ENCODE data around the gene ZG16. TPM values are rescaled to one million over a fixed set of nuclear protein-coding genes. Genes with fewer than 3 reads are reported as not detected.

The ZG16 gene
- total RNA-seq, 2 donors from 2014 or later: not detected

- Mint-ChIP-seq H3K4me1 (peaks cover 55% of the 10 kb centered on the region), H3K27me3 (no peaks in the 10 kb centered on the region), H3K4me3 (peak within 1 kb of the TSS; percentile 93), H3K27ac (peak within 1 kb of the TSS; percentile 82), H3K36me3 (ENCODE audit: low read depth) (peaks cover 4% of the 10 kb centered on the region)
- DNase-seq (peak in 2 of 3 donors; percentile 48 to 57), ATAC-seq (no peak)
- no peaks in the 10 kb centered on the region for H3K9me3 ChIP-seq (ENCODE audit: control insufficient read depth, low read length, poor library complexity, severe bottlenecking)
Measured at GRCh38 chr16:29811896-29812665, 34.0 kb downstream of the ZG16 start, which contains the start of gene PRRT2. Gene PRRT2, plus strand, starts transcription at chr16:29812193. Its CDS starts 862 bp downstream, at chr16:29813055.

- peaks cover 4% of the 10 kb centered on the region for H3K36me3 Mint-ChIP-seq (ENCODE audit: low read depth)
- H3K27me3 Mint-ChIP-seq: no peaks in the 10 kb centered on the region
- no peaks in the 10 kb centered on the region for H3K9me3 ChIP-seq (ENCODE audit: control insufficient read depth, low read length, poor library complexity, severe bottlenecking)
- ATAC-seq (no peak), DNase-seq (no peak)
- peaks cover 52% of the 10 kb centered on the region for H3K4me1 Mint-ChIP-seq
- H3K27ac Mint-ChIP-seq: peak overlapping the region; percentile 49
- H3K4me3 Mint-ChIP-seq: peak overlapping the region; percentile 93
Measured at GRCh38 chr16:29812754-29813643, 34.9 kb downstream of the ZG16 start.

GRCh38 chr16:29813644-29814562, 35.8 kb downstream of the ZG16 start:
- Mint-ChIP-seq H3K4me1 (peaks cover 49% of the 10 kb centered on the region), H3K36me3 (ENCODE audit: low read depth) (peaks cover 2% of the 10 kb centered on the region), H3K27me3 (no peaks in the 10 kb centered on the region), H3K27ac (peak overlapping the region; percentile 96), H3K4me3 (peak overlapping the region; percentile 98)
- ATAC-seq (no peak), DNase-seq (no peak)
- H3K9me3 ChIP-seq (ENCODE audit: control insufficient read depth, low read length, poor library complexity, severe bottlenecking): no peaks in the 10 kb centered on the region

- H3K4me3 Mint-ChIP-seq: peak overlapping the region; percentile 98
- ATAC-seq: no peak
- peaks cover 53% of the 10 kb centered on the region for H3K4me1 Mint-ChIP-seq
- H3K36me3 Mint-ChIP-seq (ENCODE audit: low read depth): peaks cover 4% of the 10 kb centered on the region
- no peaks in the 10 kb centered on the region for H3K9me3 ChIP-seq (ENCODE audit: control insufficient read depth, low read length, poor library complexity, severe bottlenecking)
- H3K27me3 Mint-ChIP-seq: no peaks in the 10 kb centered on the region
- H3K27ac Mint-ChIP-seq: peak overlapping the region; percentile 96
- no peak for DNase-seq
Measured at GRCh38 chr16:29814592-29814991, 36.5 kb downstream of the ZG16 start.

- peak in 1 of 3 donors; percentile 57 for DNase-seq
- Mint-ChIP-seq H3K4me3 (peak overlapping the region; percentile 98), H3K27ac (peak overlapping the region; percentile 96), H3K27me3 (no peaks in the 10 kb centered on the region), H3K36me3 (ENCODE audit: low read depth) (peaks cover 4% of the 10 kb centered on the region), H3K4me1 (peaks cover 55% of the 10 kb centered on the region)
- no peaks in the 10 kb centered on the region for H3K9me3 ChIP-seq (ENCODE audit: control insufficient read depth, low read length, poor library complexity, severe bottlenecking)
- ATAC-seq: peak; percentile 29
Measured at GRCh38 chr16:29815032-29815721, 37.1 kb downstream of the ZG16 start.

- H3K27me3 Mint-ChIP-seq: no peaks in the 10 kb centered on the region
- H3K27ac Mint-ChIP-seq: peak within 1 kb of the TSS; percentile 96
- DNase-seq (peak; percentile 93 to 99 (median 98)), ATAC-seq (peak; percentile 79)
- H3K36me3 Mint-ChIP-seq (ENCODE audit: low read depth): peaks cover 4% of the 10 kb centered on the region
- H3K4me1 Mint-ChIP-seq: peaks cover 54% of the 10 kb centered on the region
- no peaks in the 10 kb centered on the region for H3K9me3 ChIP-seq (ENCODE audit: control insufficient read depth, low read length, poor library complexity, severe bottlenecking)
- peak within 1 kb of the TSS; percentile 98 for H3K4me3 Mint-ChIP-seq
Measured at GRCh38 chr16:29815793-29816693, 38.0 kb downstream of the ZG16 start, which contains the start of gene PAGR1. Gene PAGR1, plus strand, starts transcription at chr16:29816152. Its CDS starts 374 bp downstream, at chr16:29816526.

- ATAC-seq (no peak), DNase-seq (peak in 1 of 3 donors; percentile 37)
- H3K9me3 ChIP-seq (ENCODE audit: control insufficient read depth, low read length, poor library complexity, severe bottlenecking): no peaks in the 10 kb centered on the region
- Mint-ChIP-seq H3K27ac (peak overlapping the region; percentile 96), H3K36me3 (ENCODE audit: low read depth) (peaks cover 4% of the 10 kb centered on the region), H3K4me1 (peaks cover 52% of the 10 kb centered on the region), H3K4me3 (peak overlapping the region; percentile 98), H3K27me3 (no peaks in the 10 kb centered on the region)
Measured at GRCh38 chr16:29816694-29817441, 38.8 kb downstream of the ZG16 start.

- peak overlapping the region; percentile 96 for H3K4me3 Mint-ChIP-seq
- peaks cover 57% of the 10 kb centered on the region for H3K4me1 Mint-ChIP-seq
- DNase-seq (no peak), ATAC-seq (no peak)
- H3K27ac Mint-ChIP-seq: peak overlapping the region; percentile 96
- H3K36me3 Mint-ChIP-seq (ENCODE audit: low read depth): peaks cover 4% of the 10 kb centered on the region
- no peaks in the 10 kb centered on the region for H3K9me3 ChIP-seq (ENCODE audit: control insufficient read depth, low read length, poor library complexity, severe bottlenecking)
- no peaks in the 10 kb centered on the region for H3K27me3 Mint-ChIP-seq
Measured at GRCh38 chr16:29818082-29818481, 40.0 kb downstream of the ZG16 start.

- Mint-ChIP-seq H3K36me3 (ENCODE audit: low read depth) (peaks cover 4% of the 10 kb centered on the region), H3K4me1 (peaks cover 50% of the 10 kb centered on the region), H3K27ac (peak overlapping the region; percentile 93), H3K27me3 (no peaks in the 10 kb centered on the region), H3K4me3 (peak overlapping the region; percentile 96)
- no peaks in the 10 kb centered on the region for H3K9me3 ChIP-seq (ENCODE audit: control insufficient read depth, low read length, poor library complexity, severe bottlenecking)
- DNase-seq: no peak
- no peak for ATAC-seq
Measured at GRCh38 chr16:29819506-29819905, 41.5 kb downstream of the ZG16 start.

GRCh38 chr16:29820271-29820701, 42.2 kb downstream of the ZG16 start, which contains the start of gene MVP:
Gene MVP, plus strand, starts transcription at chr16:29820462. Its CDS starts 10,088 bp downstream, at chr16:29830550.
- peak within 1 kb of the TSS; percentile 96 for H3K4me3 Mint-ChIP-seq
- DNase-seq (peak in 1 of 3 donors; percentile 33), ATAC-seq (no peak)
- peaks cover 48% of the 10 kb centered on the region for H3K4me1 Mint-ChIP-seq
- H3K36me3 Mint-ChIP-seq (ENCODE audit: low read depth): peaks cover 4% of the 10 kb centered on the region
- H3K27me3 Mint-ChIP-seq: no peaks in the 10 kb centered on the region
- no peaks in the 10 kb centered on the region for H3K9me3 ChIP-seq (ENCODE audit: control insufficient read depth, low read length, poor library complexity, severe bottlenecking)
- H3K27ac Mint-ChIP-seq: peak within 1 kb of the TSS; percentile 93

Measured in T-helper 17 cell (primary cell).